ENCODE results near the gene F11R.

The F11R gene

DNA sequence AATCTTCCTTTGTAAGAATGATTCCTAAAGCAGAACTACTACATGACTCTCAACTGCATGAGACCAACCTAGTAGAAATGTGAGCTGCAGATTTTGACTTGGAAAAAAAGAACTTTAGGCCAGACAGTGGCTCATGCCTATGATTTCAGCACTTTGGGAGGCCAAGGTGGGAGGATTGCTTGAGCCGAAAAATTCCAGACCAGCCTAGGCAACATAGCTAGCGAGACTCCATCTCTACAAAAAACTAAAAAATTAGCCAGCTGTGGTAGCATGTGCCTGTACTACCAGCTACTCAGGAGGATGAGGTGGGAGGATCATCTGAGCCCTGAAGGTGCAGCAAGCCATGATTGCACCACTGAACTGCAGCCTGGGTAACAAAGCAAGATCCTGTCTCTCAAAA lies 41.7 kb downstream of the F11R start:
- H3K14ac ChIP-seq (ENCODE audit: low read length in 2 of 2) = no peak overlapping the region
- H3K9me3 ChIP-seq (ENCODE audit: control insufficient read depth, low read length) = no peaks in the 10 kb centered on the region
- no peak overlapping the region for H3K4me2 ChIP-seq (ENCODE audit: low read length, poor library complexity, severe bottlenecking)

DNA sequence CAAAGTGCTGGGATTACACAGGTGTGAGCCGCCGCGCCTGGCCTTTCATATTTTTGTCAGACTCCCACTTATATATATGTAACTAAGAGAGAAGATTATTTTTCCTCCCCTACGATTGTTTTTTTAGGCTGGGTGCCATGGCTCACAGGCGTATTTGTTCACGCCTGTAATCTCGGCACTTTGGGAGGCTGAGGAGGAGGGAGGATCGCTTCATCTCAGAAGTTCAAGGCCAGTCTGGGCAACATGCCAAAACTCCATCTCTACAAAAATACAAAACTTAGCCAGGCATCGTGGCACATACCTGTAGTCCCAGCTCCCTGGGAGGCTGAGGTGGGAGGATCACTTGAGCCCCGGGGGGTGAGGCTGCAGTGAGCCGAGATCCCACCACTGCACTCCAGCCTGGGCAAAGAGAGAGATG lies 42.4 kb downstream of the F11R start:
- Histone ChIP-seq H4K8ac (ENCODE audit: low read length) (no peak overlapping the region), H3K27ac (ENCODE audit: low read length, poor library complexity, severe bottlenecking) (no peak overlapping the region), H3K9me3 (ENCODE audit: control insufficient read depth, low read length) (no peaks in the 10 kb centered on the region), H2BK15ac (ENCODE audit: low read depth, poor library complexity, severe bottlenecking) (no peak overlapping the region), H4K91ac (ENCODE audit: low read length) (no peak overlapping the region), H3K9ac (ENCODE audit: low read length) (no peak overlapping the region), H3K4me1 (ENCODE audit: control insufficient read depth, insufficient read depth, low read depth, low read length) (peaks cover 4% of the 10 kb centered on the region), H2BK5ac (ENCODE audit: low read depth, low read length, poor library complexity, severe bottlenecking) (no peak overlapping the region), H2AFZ (ENCODE audit: low read depth, low read length) (no peak overlapping the region), H3K36me3 (ENCODE audit: control insufficient read depth in 1 of 2, insufficient read depth in 2 of 2, low read depth in 1 of 2, low read length in 2 of 2) (no peaks in the 10 kb centered on the region), H2BK120ac (ENCODE audit: low read depth, low read length) (no peak overlapping the region), H3K14ac (ENCODE audit: low read length in 2 of 2) (no peak overlapping the region), H3K4me3 (ENCODE audit: insufficient read depth in 1 of 2, low read depth in 1 of 2, low read length in 2 of 2) (no peak overlapping the region), H3K23ac (ENCODE audit: low read length in 2 of 2) (no peak overlapping the region), H2AK5ac (ENCODE audit: low read length, severe bottlenecking) (no peak overlapping the region), H3K4me2 (ENCODE audit: low read length, poor library complexity, severe bottlenecking) (no peak overlapping the region), H3K27me3 (ENCODE audit: control insufficient read depth in 1 of 2, insufficient read depth in 1 of 2, low read length in 2 of 2) (peaks cover 30 to 36% of the 10 kb centered on the region in 2 experiments), H3K4ac (ENCODE audit: low read depth in 1 of 2, low read length in 2 of 2) (no peak overlapping the region), H3K79me1 (replicated peaks; ENCODE audit: low read length, poor library complexity, severe bottlenecking) (no peaks in the 10 kb centered on the region), H2BK12ac (ENCODE audit: low read length in 2 of 2) (no peak overlapping the region), H3K18ac (ENCODE audit: low read depth in 1 of 2, low read length in 2 of 2) (no peak overlapping the region)
- WGBS = 90% methylated on average over 7 of the region's 11 CpGs
- DNase-seq = no peak

More for the DNA sequence above, 41.7 kb downstream of the F11R start:
- Histone ChIP-seq H3K9ac (ENCODE audit: low read length) (no peak overlapping the region), H4K8ac (ENCODE audit: low read length) (no peak overlapping the region), H3K4me1 (ENCODE audit: control insufficient read depth, insufficient read depth, low read depth, low read length) (peaks cover 4% of the 10 kb centered on the region), H2BK120ac (ENCODE audit: low read depth, low read length) (no peak overlapping the region), H3K79me1 (replicated peaks; ENCODE audit: low read length, poor library complexity, severe bottlenecking) (no peaks in the 10 kb centered on the region), H3K18ac (ENCODE audit: low read depth in 1 of 2, low read length in 2 of 2) (no peak overlapping the region), H4K91ac (ENCODE audit: low read length) (no peak overlapping the region), H3K36me3 (ENCODE audit: control insufficient read depth in 1 of 2, insufficient read depth in 2 of 2, low read depth in 1 of 2, low read length in 2 of 2) (no peaks in the 10 kb centered on the region), H2AK5ac (ENCODE audit: low read length, severe bottlenecking) (no peak overlapping the region), H2AFZ (ENCODE audit: low read depth, low read length) (no peak overlapping the region), H3K27me3 (ENCODE audit: control insufficient read depth in 1 of 2, insufficient read depth in 1 of 2, low read length in 2 of 2) (peaks cover 30 to 36% of the 10 kb centered on the region in 2 experiments), H3K4me3 (ENCODE audit: insufficient read depth in 1 of 2, low read depth in 1 of 2, low read length in 2 of 2) (no peak overlapping the region), H2BK15ac (ENCODE audit: low read depth, poor library complexity, severe bottlenecking) (no peak overlapping the region), H2BK5ac (ENCODE audit: low read depth, low read length, poor library complexity, severe bottlenecking) (no peak overlapping the region), H3K23ac (ENCODE audit: low read length in 2 of 2) (no peak overlapping the region), H3K4ac (ENCODE audit: low read depth in 1 of 2, low read length in 2 of 2) (no peak overlapping the region), H2BK12ac (ENCODE audit: low read length in 2 of 2) (no peak overlapping the region), H3K27ac (ENCODE audit: low read length, poor library complexity, severe bottlenecking) (no peak overlapping the region)
- WGBS = 89% methylated on average over 1 of the region's 2 CpGs
- no peak for DNase-seq

DNA sequence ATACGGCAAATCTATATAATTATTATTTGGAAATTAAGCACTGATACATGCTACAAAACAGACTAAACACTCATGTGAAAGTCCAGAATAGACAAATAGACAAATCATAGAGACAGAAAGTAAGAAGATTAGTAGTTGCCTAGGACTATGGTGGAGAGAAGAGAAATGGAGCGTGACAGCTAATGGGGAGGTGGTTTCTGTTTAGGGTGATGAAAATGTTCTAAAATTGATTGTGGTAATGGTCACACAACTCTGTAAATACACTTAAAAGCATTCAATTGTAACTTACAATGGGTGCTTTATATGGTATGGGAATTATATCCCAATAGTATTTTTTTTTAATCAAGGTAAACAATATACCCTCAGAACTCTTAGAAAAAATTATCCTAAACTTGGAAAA lies 45.9 kb downstream of the F11R start:
- H3K4me1 ChIP-seq (ENCODE audit: control insufficient read depth, insufficient read depth, low read depth, low read length) = no peaks in the 10 kb centered on the region
- no peak overlapping the region for H3K9ac ChIP-seq (ENCODE audit: low read length)
- H3K14ac ChIP-seq (ENCODE audit: low read length in 2 of 2) = no peak overlapping the region
- no peak overlapping the region for H2AFZ ChIP-seq (ENCODE audit: low read depth, low read length)
- H3K36me3 ChIP-seq (ENCODE audit: control insufficient read depth in 1 of 2, insufficient read depth in 2 of 2, low read depth in 1 of 2, low read length in 2 of 2) = no peaks in the 10 kb centered on the region
- no peak overlapping the region for H2BK12ac ChIP-seq (ENCODE audit: low read length in 2 of 2)
- DNase-seq = no peak
- no peak overlapping the region for H2BK15ac ChIP-seq (ENCODE audit: low read depth, poor library complexity, severe bottlenecking)
- H3K27ac ChIP-seq (ENCODE audit: low read length, poor library complexity, severe bottlenecking) = no peak overlapping the region
- H4K8ac ChIP-seq (ENCODE audit: low read length) = no peak overlapping the region
- no peak overlapping the region for H3K18ac ChIP-seq (ENCODE audit: low read depth in 1 of 2, low read length in 2 of 2)
- H3K4me3 ChIP-seq (ENCODE audit: insufficient read depth in 1 of 2, low read depth in 1 of 2, low read length in 2 of 2) = no peak overlapping the region
- WGBS = no CpG with 5 or more reads among the region's 2 CpGs
- no peak overlapping the region for H2AK5ac ChIP-seq (ENCODE audit: low read length, severe bottlenecking)
- H2BK5ac ChIP-seq (ENCODE audit: low read depth, low read length, poor library complexity, severe bottlenecking) = no peak overlapping the region
- H3K4ac ChIP-seq (ENCODE audit: low read depth in 1 of 2, low read length in 2 of 2) = no peak overlapping the region
- H3K4me2 ChIP-seq (ENCODE audit: low read length, poor library complexity, severe bottlenecking) = no peak overlapping the region
- H2BK120ac ChIP-seq (ENCODE audit: low read depth, low read length) = no peak overlapping the region
- H3K23ac ChIP-seq (ENCODE audit: low read length in 2 of 2) = no peak overlapping the region
- no peak overlapping the region for H4K91ac ChIP-seq (ENCODE audit: low read length)
- H3K27me3 ChIP-seq (ENCODE audit: control insufficient read depth in 1 of 2, insufficient read depth in 1 of 2, low read length in 2 of 2) = peaks cover 11 to 23% of the 10 kb centered on the region in 2 experiments
- H3K79me1 ChIP-seq (replicated peaks; ENCODE audit: low read length, poor library complexity, severe bottlenecking) = no peaks in the 10 kb centered on the region
- H3K9me3 ChIP-seq (ENCODE audit: control insufficient read depth, low read length) = no peaks in the 10 kb centered on the region

DNA sequence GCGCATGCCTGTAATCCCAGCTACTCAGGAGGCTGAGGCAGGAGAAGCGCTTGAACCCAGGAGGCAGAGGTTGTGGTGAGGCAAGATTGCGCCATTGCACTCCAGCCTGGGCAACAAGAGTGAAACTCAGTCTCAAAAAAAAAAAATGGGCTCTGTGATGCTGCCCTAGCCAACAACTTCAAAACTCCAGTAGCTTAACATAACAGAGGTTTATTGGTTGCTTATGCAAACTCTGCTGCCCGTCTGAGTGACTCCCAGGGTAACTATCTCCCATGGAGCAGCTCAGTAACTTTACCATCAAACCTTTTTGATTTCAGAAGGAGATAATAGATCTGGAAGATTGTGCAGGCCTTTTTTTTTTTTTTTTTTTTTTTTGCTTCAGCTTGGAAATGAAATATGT lies 47.5 kb downstream of the F11R start:
- WGBS = 86% methylated on average over 3 of the region's 4 CpGs
- Histone ChIP-seq H4K91ac (ENCODE audit: low read length) (no peak overlapping the region), H3K27ac (ENCODE audit: low read length, poor library complexity, severe bottlenecking) (no peak overlapping the region), H3K9me3 (ENCODE audit: control insufficient read depth, low read length) (no peaks in the 10 kb centered on the region), H3K14ac (ENCODE audit: low read length in 2 of 2) (no peak overlapping the region), H3K4ac (ENCODE audit: low read depth in 1 of 2, low read length in 2 of 2) (no peak overlapping the region), H3K4me1 (ENCODE audit: control insufficient read depth, insufficient read depth, low read depth, low read length) (no peaks in the 10 kb centered on the region), H3K27me3 (ENCODE audit: control insufficient read depth in 1 of 2, insufficient read depth in 1 of 2, low read length in 2 of 2) (peaks cover 11 to 16% of the 10 kb centered on the region in 2 experiments), H3K4me3 (ENCODE audit: insufficient read depth in 1 of 2, low read depth in 1 of 2, low read length in 2 of 2) (no peak overlapping the region), H4K8ac (ENCODE audit: low read length) (no peak overlapping the region), H2BK120ac (ENCODE audit: low read depth, low read length) (no peak overlapping the region), H3K9ac (ENCODE audit: low read length) (no peak overlapping the region), H2BK12ac (ENCODE audit: low read length in 2 of 2) (no peak overlapping the region), H3K18ac (ENCODE audit: low read depth in 1 of 2, low read length in 2 of 2) (no peak overlapping the region), H3K4me2 (ENCODE audit: low read length, poor library complexity, severe bottlenecking) (no peak overlapping the region), H3K23ac (ENCODE audit: low read length in 2 of 2) (no peak overlapping the region), H3K36me3 (ENCODE audit: control insufficient read depth in 1 of 2, insufficient read depth in 2 of 2, low read depth in 1 of 2, low read length in 2 of 2) (no peaks in the 10 kb centered on the region), H2BK5ac (ENCODE audit: low read depth, low read length, poor library complexity, severe bottlenecking) (no peak overlapping the region), H2BK15ac (ENCODE audit: low read depth, poor library complexity, severe bottlenecking) (no peak overlapping the region), H3K79me1 (replicated peaks; ENCODE audit: low read length, poor library complexity, severe bottlenecking) (no peaks in the 10 kb centered on the region), H2AK5ac (ENCODE audit: low read length, severe bottlenecking) (no peak overlapping the region), H2AFZ (ENCODE audit: low read depth, low read length) (no peak overlapping the region)
- DNase-seq = no peak
